Hepatic stellate cell (primary cell): ENCODE data around the gene DNASE1L1.
A peak's percentile ranks its signal among the peaks of the same experiment; 100 is the strongest.

Experiments
- DNase-seq: peaks from one replicate; pipeline ENCODE4 v3.0.0; 2011; ENCODE audit warnings: low spot score

DNASE1L1 gene

DNA sequence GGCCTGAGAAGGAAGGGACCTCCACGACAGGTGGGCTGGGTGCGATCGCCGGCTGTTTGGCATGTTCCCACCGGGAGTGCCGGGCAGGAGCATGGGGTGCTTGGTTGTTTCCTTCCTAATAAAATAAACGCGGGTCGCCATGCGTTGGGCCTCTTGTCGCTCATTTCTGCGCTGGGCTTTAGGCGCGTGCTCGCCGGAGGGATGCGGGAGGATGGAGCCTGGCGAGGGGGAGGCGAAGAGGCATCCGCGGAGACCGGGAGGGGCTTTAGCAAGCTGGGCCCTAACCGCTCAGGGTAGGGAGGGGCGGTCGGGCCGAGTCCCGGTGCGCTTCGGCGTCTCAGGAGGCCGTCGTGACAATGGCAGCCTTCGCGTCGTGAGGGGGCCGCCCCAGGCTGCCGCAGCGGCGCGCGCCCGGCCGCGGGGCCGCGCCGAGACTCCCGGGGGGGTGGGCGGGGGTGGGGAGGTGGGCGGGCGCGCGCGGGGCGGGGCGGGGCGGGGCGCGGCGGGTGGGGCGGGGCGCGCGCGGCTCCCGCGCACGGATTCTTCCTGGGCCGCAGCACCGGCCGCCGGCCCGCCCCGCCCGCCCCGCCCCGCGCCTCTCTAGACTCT lies 27.4 kb upstream of the DNASE1L1 start:
- peak; percentile 72 for DNase-seq

DNA sequence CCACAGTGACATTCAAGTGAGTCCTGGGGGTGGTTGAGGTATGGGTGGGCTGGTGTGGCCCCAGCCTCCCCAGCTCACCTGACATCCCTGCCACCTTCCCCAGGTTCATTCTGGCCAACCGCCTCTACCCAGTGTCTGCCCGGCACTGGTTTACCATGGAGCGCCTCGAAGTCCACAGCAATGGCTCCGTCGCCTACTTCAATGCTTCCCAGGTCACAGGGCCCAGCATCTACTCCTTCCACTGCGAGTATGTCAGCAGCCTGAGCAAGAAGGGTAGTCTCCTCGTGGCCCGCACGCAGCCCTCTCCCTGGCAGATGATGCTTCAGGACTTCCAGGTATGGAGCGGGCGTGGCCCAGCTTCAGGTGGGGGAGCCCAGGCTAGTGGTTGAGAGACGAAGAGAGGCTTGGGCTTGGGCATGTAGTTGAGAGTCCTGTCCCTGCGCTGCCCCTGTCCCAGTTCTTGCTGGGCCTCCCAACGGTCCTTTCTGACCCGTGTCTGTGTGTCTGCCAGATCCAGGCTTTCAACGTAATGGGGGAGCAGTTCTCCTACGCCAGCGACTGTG lies 26.2 kb upstream of the DNASE1L1 start:
- DNase-seq: no peak

DNA sequence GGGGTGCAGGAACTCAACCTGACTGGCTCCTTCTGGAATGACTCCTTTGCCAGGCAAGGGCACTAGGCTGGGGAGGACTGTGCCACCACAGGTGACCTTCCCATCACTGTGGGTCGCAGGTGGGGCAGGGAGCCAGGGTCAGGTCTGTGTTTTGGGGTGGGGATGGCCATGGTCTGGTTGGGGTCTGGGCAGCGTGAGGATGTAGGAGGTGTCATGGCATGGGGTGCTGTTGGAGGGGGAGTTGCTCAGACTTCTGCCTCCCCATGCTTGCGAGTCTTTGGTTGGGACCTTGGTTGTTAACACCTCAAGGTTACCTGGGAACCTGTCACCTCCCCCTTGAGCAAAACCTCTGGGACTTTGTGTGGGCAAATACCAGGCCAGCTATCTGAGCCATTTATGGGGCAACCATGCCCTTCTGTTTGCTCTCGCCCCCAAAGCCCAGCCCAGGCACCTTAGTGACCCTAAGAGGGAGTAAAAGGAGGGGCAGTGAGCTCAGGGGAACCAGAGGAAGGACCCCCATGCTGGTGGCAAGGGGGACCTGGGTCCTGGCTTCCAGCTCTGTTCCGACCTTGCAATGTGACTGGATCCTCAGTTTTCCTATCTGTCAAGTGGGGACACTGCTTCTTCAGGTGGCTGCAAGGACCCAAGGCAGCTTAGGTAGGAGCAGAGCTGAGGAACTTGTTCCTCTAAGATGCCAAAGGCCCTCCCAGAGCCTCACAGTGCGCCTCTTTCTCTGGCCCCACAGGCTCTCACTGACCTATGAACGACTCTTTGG lies 25.5 kb upstream of the DNASE1L1 start:
- DNase-seq: no peak

DNA sequence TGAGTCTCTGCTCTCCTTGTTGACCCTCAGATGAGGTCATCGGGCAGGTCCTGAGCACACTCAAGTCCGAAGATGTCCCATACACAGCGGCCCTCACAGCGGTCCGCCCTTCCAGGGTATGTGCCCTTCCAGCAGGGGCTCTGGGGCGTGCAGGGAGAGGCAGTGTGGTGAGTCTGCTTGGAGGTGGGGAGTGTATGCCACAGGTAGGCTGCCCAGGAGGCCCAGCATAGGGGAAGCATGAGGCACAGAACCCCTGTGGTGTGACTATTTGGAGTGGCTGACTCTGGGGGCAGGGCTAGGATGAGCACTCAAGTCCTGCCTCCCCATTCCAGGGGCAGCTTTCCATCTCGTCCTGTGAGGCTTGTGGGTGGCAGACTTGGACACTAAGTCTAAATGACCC lies 24.6 kb upstream of the DNASE1L1 start:
- no peak for DNase-seq

DNA sequence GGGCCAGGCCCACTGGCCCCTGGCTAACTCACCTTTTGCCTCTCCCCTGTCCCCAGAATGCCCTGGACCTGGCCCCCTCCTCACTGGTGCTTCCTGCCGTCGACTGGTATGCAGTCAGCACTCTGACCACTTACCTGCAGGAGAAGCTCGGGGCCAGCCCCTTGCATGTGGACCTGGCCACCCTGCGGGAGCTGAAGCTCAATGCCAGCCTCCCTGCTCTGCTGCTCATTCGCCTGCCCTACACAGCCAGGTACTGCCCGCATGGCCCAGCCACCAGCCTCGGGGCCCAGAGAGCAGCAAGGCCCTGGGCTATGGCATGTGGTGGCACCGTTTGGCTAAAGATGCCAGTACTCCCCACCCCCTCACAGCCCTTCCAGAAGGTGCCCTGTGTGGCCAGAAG lies 23.2 kb upstream of the DNASE1L1 start:
- DNase-seq: no peak

DNA sequence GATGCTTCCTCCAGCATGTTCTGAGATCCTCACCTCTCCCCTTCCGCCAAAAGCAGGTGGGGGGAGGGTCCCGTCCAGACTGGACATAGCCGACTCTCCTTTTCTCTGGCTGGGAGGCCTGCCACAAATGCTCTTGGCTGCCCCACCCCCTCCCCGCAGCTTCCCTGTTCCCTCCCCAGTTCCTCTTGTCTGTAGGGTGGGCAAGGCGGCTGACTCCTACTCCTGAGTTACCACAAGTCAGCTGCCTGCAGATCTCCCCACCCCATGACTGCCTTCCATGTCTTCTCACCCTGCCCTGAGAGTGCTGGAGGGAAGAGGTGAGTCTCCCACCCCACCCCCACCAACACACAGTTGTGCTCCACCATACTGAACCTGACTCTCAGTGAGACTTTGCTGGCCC lies 22.3 kb upstream of the DNASE1L1 start:
- no peak for DNase-seq

DNA sequence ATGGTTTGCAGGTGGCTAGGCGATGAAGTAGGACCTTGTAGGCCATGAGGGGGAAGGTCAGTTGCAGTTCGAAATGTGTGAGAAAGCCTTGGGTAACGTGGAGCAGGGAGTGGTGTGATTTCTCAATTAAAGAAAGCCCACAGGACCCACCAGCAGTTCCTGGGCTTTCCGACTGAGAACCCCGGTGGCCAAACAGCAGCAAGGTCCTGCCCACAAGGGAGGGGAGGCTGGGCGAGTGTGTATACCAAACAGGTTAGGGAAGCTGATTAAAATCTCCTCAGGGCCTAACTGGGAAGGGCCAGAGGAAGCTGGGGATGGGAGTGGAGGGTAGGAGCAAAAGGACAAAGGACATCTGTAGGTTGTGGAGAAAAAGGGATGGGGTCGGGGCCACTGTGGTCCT lies 21.9 kb upstream of the DNASE1L1 start:
- DNase-seq: no peak

DNA sequence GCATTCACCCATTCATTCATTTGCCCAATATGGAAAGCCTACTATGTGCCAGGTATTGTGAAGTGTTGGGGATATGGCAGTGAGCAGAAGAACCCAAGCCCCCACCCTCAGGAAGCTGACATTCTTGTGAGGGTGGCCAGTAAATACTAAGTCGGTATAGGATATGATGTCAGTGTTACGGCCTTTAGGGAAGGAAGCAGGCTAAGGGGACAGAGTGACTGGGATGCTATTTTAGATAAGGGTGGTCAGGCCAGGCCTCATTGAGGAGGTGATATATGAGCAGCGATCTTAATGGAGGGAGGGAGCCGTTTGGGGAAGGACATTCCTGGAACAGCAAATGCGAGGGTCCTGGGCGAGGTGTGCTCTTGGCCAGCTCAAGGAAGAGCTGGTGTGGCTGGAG lies 21.4 kb upstream of the DNASE1L1 start:
- DNase-seq: no peak

DNA sequence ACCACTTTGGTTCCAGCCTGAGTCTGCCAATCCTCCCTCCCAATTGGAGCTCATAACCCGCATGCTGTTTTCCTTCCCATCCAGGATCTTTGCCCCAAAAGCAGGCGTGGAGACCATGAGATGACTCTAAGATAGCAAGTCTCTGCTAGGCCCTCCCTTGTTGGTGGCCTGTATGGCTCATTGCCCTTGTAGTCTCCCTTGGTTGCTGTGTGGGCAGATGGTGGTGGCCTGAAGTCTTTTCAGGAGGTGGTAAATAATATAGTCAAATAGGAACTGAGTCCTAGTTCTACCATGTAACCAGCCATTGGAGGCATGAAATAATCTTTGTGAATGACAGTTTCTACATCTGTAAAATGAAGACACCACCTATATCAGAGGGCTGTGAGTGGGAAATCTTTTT lies 20.7 kb upstream of the DNASE1L1 start:
- no peak for DNase-seq

DNA sequence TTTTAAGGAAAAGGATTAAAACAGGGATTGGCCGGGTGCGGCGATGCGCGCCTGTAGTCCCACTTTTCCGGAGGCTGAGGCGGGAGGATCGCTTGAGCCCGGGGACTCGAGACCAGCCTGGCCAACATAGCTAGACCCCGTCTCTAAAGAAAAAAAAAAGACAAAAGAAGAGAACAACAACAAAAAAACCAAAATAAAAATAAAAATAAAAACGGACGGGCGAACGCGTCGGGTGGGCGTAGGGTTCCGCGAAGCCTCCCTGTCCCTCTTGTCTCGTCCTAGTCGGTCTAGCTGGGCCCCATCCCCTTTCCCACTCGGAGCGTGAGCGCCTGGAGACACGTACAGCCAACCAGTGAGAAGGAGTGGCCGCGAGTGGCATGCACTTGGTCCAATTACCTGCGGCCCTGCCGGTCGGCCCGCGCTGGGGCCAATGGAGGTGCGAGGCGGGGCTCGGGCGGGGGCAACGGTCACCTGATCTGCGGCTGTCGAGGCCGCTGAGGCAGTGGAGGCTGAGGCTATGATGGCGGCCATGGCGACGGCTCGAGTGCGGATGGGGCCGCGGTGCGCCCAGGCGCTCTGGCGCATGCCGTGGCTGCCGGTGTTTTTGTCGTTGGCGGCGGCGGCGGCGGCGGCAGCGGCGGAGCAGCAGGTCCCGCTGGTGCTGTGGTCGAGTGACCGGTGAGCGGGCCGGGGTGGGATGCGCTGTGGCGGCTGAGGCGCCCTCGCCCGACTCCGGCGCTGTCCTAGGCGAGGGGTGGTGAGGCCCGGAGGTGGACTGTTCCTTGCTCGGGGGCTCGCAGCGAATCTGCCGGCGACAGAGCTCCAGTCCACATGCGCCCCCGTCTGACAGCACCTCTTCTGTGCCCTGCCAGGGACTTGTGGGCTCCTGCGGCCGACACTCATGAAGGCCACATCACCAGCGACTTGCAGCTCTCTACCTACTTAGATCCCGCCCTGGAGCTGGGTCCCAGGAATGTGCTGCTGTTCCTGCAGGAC lies 19.4 kb upstream of the DNASE1L1 start, which contains the start of gene ATP6AP1:
Gene ATP6AP1, plus strand, starts transcription at position 502 of the 996 bp plus-strand sequence. Its CDS starts 16 bp downstream, at position 518.
- DNase-seq: peak; percentile 94

DNA sequence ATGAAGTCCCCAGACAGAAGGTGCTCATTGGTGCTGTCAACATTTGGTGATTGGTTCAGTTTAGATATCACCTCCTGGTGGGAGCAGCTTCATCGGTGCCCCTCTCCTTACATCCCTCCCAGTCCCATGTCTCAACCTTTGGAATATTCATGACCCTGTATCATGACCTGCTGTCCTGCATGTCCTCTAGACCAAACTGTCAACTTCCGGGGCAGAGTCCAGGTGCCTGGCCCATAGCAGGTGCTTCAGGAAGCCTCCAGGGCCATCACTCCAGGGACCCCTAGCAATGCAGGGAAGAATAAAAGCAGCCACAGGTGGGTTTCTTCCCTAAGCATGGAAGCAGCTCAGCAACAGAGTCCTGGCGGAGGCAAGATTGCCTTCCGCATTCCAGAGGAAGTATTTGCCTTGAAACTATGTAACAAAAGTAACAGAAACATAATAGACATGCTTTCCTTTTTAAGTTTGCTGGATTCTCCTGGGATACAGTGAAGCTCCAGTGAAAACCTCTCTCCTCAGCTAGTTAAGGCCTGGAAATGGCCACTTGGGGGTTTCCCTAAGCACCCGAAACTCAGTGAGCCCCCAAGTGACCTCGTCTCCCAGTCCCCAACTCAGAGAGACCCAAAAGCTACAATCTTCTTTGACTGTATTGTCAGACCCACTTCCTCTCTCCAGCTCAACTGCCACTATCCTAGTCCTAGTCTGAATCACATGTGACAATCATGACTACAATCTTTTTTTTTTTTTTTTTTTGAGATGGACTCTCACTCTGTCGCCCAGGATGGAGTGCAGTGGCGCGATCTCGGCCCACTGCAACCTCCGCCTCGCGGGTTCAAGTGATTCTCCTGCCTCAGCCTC lies 18.1 kb upstream of the DNASE1L1 start:
- no peak for DNase-seq

DNA sequence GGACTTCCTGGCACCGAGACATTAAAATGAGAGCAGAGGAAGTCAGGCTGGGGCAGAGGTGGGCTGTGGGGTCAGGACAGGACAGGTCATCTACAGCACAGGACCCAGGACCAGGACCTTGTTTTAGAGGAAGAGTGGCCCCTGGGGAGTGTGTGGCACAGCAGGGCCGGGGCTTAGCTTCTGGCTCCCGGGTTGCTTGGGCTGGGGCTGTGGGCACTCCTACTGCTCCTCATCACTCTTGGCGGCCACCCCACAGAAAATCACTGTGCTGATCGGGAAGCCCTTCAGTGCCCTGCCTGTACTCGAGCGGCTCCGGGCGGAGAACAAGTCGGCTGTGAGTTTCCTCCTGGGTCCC lies 11.3 kb upstream of the DNASE1L1 start:
- DNase-seq: no peak

DNA sequence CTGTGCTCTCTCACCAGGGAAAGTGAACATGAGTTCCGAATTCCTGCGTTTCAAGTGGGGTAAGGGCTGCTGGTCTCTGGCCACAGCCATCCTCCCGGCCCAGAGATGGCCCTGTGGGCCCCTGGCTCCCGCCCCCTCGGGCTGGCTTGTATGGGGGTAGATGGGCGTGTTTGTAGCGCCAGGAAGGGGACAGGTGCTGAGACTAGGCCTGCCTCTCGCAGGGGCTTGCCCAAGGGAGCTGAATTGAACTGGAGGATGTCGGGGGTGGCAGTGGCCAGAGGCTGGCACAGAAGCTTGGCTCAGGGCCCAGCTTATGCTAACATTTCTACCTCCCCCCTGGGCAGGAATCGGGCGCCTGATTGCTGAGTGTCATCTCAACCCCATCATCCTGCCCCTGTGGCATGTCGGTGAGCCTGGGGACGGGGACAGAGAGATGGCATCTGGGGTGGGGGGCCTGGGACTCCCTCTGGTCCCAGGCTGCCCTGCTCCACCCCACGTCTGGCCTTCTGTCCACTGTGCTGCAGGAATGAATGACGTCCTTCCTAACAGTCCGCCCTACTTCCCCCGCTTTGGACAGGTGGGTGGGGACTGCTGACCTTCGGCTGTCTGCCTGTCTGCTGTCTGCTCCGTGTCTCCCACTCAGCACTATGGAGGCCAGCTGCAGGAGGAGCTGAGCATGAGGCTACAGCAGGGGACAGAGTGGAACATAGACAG lies 10.8 kb upstream of the DNASE1L1 start:
- no peak for DNase-seq

DNA sequence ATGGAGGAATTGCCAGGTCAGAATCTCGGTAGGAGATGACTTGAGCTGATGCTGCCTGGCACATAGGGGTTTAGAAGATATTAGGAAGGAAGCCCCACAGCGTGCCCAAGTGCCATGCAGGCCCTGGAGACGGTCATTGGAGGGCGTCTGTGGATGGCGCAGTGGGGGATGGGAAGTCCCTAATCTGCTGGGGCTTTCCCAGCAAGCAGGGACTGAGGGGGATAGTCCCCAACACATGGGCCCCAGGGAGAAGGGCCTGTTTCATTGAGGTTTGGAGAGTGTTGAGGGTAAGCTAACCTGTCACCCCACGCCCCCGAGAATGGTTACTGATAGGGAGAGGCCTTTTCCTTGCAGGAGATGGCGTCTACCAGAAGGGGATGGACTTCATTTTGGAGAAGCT lies 10.1 kb upstream of the DNASE1L1 start:
- no peak for DNase-seq

DNA sequence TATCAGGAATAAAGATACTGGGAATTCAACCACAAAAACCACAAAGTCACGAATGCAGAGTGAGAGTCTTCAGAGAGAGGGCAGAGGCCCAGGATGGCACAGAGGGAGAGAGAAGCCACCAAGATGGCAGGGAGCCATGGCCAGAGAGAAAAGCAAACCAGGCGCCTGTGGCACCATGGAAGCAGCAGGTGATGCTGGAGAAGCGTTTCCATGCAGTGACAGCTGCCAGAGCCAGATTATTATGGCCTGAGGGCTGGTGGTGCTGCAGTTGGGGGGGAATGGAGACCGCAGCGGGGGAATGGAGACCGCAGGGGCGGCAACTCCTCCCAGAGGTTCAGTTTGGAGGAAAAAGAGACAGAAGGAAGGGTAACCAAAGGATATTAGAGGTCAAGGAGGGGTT lies 8.1 kb upstream of the DNASE1L1 start:
- no peak for DNase-seq

DNA sequence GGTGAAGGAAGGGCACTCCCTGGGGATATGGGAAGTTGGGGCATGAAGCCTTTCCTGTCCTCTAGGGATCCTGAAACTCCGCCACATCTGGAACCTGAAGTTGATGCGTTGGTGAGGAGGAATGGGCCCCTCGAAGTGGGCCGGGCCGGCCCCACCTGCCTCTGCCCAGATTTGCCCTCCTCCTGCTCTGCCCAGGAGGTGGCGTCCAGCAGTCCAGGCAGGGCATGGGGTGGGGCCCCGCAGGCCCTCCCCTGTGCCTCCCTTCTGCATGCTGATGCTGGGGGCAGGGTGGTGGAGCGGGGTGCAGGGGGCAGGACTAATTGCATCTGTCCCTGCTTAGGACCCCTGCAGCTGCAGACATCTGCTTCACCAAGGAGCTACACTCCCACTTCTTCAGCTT lies 4.1 kb upstream of the DNASE1L1 start:
- no peak for DNase-seq

DNA sequence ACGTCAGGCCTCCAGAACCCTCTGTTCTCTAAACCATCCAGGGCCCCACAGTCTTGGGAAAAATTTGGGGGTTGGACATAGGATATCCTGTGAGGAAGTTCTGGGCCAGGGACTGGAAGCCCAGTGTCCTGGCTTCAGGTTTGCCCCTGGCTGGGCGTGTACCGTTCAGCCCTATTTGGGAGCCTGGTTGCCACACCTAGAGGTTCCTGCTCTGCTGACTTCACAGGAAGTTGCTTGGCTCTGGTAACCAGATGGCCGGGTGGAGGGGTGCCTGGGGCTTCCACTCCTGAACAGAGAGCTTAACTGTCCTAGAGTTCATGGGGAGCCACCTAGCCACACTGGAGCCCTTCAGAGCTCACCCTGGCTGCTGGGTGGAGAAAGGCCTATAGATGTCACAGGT lies 3.4 kb upstream of the DNASE1L1 start:
- DNase-seq: no peak

DNA sequence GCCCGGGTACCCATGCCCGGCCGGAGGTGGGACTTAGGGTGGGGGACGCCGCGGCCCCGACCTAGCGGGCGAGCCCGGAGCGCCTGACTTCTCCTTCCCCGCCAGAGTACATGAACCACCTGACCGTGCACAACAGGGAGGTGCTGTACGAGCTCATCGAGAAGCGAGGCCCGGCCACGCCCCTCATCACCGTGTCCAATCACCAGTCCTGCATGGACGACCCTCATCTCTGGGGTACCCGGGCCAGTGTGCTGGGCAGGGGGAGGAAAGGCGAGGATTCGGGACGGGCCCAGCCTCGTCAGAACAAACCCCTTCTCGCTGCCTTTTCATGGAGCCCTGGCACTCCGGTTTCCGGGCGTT lies 2.9 kb upstream of the DNASE1L1 start:
- no peak for DNase-seq

DNA sequence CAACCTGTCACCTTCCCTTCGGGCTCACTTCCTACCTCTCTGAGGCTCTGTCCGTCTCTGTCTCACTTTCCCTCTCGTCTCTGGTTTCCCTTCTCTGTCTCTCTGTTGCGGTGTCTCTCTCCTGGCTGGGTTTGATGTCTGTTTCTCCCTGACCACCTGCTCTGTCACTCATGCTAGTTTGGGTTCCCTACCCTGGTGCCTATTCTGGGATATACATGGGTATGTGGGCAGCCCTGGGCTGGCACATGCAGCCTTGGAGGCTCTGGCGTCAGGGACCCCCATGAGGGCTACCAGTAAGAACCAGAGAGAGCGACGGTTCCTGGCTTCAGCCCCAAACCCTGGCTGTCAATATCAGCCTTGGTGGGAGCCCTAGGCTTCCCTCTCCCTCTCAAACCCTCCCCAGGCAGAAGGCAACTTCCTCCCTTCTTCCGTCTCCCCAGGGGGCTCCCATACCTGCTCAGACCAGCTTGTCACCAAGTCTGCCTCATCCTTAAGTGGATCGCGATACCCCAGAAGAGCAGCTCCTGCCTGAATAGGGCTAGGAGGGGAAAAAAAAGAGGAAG lies 314 bp downstream of the DNASE1L1 start:
- DNase-seq: no peak

DNA sequence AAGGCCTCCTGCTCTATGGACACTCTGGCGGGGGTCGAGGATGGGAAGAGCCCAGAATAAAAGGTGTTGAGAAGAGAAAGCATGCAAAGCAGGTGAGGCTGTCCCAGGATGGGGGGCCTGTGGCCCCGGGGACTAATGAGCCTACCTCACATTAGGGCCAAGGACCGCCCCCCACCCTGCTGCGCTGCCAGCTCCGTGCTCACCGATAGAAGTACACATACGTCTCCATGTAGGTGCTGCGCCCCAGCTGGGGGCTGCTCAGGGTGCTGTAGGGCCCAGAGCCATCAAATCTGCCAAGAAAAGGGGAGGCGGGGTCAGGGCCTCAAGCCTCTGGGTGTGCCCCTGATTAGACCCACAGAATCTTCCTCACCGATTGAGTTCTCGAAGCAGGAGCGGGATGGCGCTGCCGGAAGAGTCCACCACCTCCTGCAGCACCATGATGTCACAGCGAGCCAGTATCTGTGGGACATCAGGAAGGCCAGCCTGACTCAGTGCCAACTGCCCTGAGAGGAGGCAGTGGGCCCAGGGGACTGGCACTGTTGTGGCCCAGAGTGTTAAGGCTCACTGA lies 4.3 kb downstream of the DNASE1L1 start:
- no peak for DNase-seq
